Superior temporal gyrus (tissue), 1 donor: ENCODE measurements around the gene ARL17B.
"Not testable (repeated sequence)": the region's sequence is repeated elsewhere in the genome, so short reads cannot be mapped to it uniquely, and the experiment has no call there.

Experiments
- DNase-seq: peaks from one replicate; pipeline ENCODE4 v3.0.0-alpha.2; 2016; ENCODE audit errors: extremely low spot score

ARL17B gene

DNA sequence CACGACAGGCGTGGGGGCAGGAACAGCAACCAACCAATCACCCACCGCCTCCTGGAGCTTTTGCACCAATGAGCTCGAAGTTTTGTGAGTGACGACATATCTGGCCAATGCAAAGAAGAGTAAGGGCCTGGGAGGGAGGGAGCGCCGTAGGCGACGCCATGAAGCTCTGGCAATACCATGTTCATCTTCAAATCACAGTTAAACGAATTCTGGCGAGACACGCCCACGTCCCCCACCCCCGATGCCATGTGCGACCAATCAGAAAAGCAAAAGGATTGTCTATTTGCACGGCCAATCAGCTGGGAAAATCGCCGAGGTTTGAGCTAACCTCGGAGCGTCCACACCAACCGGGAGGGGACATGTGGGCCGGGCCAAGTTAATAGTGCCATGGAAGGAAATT is at the start of gene ARL17B:
ARL17B (minus strand) TSS at position 12 of the 400 bp plus-strand sequence. CDS start 3,369 bp downstream, outside the sequence.
- DNase-seq: not testable (repeated sequence)

DNA sequence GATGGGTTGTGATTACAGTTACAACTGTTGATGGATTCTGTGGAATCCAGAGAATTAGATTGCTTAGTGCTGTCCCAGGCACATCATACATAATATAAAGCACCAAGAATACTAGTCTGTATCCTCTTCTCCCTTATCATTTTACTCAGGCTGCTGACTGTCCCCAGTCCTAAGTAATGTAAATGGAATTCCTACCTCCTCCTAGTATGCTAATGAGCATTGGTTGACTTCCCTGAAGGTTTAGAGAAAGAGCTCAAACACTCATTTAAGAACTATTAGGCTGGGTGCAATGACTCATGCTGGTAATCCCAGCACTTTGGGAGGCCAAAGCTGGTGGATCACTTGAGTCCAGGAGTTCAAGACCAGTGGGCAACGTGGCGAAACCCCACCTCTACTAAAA is 48.3 kb upstream of the ARL17B start:
- not testable (repeated sequence) for DNase-seq

DNA sequence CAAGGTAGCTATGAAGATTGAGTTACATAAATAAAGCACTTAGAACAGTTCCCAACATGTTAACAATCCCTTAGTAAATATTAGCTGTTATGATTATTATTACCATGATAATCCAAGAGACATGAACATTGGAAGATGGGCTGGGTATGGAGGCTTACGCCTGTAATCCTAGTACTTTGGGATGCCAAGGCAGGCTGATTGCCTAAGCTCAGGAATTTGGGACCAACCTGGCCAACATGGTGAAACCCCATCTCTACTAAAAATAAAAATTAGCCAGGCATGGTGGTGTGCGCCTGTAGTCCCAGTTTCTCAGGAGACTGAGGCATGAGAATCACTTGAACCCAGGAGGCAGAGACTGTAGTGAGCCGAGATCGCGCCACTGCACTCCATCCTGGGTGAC is 45.6 kb upstream of the ARL17B start:
- not testable (repeated sequence) for DNase-seq

DNA sequence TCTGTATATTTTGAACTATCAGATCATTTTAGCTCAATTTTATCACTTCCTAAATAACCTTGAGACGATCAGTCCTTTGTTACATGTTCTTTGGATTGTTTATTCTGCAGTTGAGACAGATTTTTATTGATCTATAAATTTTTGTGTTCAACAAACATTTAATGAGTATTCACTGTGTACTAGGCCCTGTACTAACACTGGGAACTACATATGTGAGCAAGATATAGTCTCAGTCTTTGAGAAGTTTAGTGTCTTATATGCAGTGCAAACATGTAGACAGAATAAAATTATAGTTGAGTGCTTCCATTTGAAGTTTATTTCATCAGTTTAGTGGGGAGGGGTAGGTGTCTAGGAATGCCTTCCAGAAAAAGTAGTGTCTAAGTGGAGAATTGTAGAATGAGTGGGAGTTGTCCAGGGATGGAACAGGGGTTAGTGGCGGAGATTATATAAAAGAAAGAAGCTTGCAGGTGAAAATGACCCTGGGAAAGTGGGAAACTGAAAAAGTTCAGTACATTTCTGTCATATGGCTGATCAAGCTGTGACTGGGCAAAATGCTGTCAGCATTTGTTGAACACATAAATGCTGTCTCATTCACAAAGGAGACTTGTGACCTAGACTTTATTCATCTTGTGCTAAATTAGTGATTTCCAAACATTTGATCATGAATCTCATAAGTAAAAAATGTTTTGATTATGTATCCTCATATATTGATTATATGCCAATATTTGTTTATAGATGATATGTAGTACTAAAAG is 39.6 kb upstream of the ARL17B start:
- not testable (repeated sequence) for DNase-seq

DNA sequence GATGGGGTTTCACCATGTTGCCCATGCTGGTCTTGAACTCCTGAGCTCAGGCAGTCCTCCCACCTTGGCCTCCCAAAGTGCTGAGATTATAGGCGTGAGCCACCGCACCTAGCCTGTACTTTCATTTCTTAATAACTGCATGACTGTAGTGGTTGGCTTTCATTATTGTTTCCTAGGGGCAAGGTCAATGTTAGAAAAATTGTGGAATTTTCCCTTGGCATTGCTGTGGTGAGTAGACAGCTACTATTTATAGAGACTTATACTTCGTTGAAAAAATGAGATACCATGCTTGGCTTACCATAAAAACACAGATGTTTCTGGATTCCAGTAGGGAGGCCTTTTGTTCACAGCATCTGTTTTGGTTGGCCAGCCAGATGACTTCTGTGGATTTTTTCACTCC is 39.0 kb upstream of the ARL17B start:
- DNase-seq: not testable (repeated sequence)

DNA sequence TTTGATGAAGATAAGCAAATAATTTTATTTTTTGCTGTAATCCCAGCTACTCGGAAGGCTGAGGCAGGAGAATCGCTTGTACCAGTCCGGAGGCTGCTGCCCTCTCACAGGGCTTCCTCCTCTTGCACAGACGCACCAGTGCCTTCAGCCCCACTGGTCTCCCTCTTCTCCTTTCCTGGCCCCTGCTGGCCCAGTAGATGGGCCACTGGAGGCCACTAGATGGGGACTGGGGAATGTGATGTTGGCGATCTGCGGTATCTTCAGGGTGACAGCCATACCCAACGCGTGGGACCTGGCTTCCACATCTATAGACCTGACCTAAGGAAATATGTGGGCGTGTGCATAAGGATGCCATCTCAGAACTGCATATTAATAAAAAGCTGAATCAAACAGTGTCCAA is 38.4 kb upstream of the ARL17B start:
- not testable (repeated sequence) for DNase-seq

DNA sequence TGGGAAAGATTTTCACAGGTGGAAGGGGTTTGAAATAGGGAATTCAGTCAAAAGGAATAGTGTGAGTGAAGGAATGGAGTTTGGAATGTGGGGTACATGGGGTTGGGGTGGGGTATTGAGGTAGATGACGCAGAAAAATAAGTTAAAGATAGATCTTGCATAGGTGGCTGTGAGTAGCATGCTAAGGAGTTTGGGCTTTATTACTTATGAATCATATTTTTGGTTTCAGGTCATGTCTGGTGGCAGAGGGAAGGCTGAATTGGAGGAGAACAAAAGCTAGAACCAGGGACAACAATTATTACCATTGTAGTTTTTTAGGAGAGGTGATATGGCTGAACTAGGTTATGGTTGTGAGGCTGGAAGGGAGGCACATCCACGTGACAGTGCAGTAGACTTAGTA is 34.7 kb upstream of the ARL17B start:
- not testable (repeated sequence) for DNase-seq

DNA sequence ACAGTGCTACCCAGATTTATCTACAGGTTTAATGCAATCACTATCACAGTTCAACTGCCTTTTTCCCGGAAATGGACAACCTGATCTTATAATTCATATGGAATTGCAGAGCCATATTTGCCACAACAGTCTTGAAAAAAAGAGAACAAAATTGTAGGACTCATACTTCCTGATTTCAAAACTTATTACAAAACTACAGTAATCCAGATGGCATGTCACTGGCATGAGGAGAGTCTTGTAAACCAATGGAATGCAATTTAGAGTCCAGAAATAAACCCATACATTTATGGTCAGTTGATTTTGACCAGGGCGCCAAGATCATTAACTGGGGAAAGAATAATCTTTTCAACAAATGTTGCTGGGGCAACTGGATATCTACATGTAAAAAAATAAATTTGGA is 32.1 kb upstream of the ARL17B start:
- DNase-seq: not testable (repeated sequence)

DNA sequence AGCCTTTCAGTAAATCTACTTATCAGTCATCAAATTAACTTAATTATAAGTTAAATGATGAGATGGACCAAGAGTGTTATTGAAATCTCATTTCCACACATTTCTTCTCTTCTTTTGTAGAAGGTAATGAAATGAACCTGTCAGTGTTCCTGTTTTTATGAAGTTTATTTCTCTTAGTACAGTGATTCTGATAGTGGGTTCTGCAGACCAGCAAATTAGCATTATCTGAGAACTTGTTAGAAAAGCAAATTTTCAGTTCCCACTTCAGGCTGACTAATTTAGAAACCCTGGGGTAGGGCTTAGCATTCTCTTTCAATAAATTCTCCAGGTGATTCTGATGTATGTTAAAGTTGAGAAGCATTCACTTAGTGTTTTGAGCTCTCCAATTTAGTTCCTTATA is 23.9 kb upstream of the ARL17B start:
- DNase-seq: not testable (repeated sequence)

DNA sequence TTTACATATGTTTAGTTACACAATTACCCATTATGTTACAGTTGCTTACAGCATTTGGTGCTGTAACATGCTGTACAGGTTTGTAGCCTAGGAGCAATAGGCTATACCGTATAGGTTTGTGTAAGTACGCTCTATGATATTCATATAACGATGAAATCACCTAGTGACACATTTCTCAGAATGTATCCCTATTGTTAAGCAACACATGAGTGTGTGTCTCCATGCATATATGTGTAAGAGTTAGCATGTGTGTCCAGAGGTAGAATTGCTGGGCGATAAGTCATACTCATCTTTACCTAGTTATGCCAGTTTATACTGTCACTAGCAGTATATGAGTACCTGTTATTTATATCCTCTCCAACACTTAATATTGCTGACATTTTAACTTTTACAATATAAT is 21.6 kb upstream of the ARL17B start:
- not testable (repeated sequence) for DNase-seq

DNA sequence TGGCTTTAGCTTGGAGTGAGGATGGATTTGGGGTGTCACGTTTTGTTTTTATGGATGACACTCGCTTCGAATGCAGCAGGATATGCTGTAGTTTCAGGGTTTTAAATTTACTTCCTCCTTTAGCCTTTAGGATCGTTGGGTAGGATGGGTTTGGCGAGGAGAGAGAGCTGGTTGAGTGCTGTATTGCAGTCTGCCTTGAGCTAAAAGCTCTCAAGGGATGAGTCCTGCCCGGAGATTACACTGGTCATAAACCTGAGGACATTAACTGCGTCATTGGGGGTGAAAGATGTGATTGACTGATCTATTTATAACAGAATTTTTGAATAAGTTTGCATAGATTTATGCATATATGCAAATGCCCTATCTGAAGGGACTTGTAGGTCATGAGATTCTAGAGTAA is 11.9 kb upstream of the ARL17B start:
- not testable (repeated sequence) for DNase-seq

DNA sequence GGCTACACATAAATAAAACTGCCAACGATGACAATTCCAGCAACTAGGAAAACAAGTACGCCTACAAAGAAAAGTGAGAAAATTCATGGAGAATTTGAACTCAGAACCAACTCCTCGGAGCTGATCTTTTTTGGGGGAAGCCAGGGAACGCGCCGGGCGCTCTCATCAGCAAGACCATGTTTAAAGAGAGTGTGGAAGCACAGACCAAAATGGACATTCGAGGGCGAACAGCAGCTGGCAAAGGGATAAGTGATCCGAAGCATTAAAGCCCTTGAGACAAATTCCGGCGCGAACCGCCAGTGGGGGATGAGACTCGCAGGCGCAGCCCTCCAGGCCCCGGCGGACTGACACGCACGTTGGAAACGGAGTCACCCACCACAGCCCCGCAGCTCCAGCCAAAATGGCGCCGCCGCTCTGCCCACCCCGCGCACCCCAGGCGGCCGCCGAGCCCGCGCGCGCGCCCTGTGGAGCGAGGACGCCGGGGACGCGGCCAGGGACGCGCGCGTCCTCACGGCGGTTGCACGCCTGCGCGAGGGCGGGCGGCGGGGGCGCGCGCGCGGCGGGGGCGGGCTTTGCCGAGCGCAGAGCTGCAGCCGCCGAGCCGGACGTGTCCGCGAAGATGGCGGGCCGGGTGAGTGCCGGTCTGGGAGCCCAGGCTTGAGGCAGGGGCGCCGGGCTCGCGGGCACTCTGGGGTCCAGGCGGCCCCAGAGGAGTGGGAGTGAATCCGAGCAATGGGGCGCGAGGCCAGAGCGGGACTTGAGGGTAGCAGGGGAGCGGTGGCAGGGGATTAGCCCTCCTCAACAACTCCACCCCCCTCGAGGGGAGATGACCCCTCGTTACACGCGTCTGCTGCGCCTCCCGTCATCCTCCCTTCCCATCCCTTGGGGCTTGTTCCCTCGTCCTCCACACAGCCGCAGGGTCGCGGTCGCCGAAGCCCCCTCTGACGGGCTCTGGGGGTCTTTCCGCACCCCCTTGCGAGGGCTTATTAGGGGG is 11.0 kb upstream of the ARL17B start:
- DNase-seq: not testable (repeated sequence)

DNA sequence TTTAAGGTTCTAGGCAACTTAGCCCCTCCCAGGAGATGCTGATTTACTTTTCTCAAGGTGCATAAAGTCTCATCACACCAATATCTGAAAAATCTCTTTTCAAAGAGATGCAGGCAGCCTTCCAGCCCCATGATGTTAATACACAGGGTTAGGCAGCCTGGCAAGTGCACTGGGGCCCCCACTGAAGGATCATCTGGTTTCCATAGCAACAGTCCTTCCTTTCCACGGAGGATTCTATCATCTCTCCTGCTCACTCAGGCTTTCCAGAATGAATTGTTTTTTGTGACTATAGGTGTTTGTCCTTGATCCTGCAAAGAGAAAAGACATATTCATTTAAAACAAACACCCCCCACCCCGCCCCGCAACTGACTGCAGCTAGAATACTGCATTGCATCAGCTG is 6.0 kb upstream of the ARL17B start:
- DNase-seq: not testable (repeated sequence)

DNA sequence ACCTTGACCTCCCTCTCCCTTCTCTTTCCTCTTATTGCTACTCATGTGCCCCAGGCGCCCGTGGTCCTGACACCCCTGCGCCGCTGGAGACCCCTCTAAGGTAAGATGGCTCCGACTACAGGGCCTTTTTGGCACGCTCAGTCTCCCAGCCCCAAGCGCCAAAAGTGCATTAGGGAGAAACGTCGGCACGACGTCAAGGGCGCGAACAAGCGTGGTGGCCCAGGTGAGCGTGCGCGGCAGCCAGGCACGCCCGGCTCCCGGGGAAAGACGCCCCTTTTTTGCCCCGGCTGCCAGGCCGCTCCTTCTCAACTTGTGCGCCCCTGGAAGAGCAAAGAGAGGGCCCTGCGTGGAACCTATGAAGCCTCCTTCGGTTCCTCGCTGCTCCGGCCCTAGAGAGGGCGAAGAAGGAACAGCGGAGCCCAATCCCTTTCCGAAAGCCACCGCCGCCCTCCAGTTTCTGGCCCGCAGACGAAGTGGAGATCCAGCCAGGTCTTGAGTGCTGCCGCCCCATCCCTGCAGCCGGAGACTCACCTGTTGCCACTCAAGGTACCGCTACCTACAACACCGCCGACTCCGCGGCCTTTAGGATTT is 326 bp downstream of the ARL17B start:
- DNase-seq: not testable (repeated sequence)

DNA sequence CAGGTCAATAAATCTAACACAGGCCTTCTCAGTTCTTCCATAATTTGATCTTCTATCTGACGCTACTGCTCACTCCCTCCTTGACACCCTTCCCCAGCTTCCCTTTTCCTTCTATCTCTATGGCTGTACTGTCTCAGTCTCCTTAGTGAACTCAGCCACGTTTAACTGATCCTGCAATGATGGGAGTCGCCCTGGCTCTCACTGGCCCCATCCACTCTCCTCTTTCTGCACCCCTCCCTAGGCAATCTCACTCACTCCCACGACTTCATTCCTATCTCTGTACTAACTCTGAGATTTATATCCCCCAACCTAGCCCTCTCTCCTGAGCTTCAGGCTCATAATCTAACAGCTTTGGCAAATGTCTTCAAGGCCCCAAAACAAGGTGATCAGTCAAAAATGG is 7.7 kb downstream of the ARL17B start:
- DNase-seq: not testable (repeated sequence)

DNA sequence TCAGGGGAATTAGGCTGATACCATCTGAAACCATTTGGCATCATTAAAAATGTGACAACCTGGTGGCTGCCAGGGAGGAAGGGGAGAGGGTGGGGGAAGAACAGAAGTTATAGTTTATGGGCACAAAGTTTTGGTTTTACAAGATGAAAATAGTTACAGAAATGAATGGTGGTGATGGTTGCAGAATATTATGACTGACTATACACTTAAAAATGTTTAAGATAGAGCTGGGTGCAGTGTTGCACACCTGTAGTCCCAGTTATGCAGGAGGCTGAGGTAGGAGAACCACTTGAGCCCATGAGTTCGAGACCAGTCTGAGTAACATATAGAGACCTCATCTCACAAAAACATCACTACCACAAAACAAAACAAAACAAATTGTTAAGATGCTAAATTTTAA is 12.5 kb downstream of the ARL17B start:
- DNase-seq: not testable (repeated sequence)

DNA sequence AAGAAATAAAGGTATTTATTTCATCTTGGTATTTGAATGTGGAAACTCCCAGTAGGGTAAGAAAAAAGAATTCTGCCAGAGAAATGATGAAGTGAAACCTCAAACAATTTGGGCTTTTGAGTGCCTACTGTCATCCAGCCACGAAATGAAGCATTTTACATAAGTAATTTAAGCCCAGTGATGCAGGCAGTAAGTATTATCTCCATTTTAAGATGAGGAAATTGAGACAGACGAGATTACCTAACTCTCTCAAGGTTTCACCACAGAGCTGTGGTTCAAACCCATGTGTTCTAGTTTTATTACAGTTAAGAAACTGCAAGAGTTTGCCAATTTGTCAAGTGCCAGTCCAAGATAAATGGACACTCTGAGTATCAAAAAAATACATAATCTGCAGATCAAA is 13.2 kb downstream of the ARL17B start:
- DNase-seq: not testable (repeated sequence)

DNA sequence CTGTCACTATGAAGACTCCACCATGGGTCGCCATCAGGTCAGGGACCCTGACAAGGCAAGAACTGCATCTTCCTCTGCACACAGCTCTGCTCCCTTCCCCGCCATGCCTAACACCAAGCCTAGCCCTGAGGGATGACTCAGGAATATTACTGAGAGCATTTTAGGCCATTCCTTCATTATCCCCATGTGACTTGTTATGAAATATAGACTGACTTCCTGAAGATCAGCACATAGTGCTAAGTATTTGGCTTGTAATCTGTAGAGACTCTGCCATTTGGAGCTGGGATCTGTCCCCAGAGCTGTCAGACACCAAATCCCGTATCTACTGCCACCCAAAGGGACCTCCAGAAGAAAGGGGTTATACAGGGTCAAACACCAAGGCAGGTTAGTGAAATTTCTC is 19.4 kb downstream of the ARL17B start:
- DNase-seq: not testable (repeated sequence)

DNA sequence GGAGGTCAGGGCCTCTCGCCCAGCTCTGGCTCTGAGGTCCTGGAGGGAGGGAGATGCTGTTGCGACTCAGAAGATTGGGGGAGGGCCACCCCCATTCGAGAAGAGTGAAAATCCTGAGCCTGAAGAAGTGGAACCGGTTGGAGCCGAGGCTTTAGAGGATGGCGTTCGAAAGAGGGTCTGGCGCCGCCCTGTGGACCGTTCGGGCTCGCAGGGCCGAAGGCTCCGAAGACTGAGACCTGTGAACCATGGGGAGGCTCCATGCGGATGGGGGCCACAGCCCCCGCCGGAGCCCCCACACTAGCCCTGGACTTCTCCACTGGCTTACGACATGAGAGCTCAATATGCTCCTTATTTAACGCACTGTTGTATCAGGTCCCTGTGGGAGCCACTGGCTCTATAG is 20.3 kb downstream of the ARL17B start:
- DNase-seq: not testable (repeated sequence)

DNA sequence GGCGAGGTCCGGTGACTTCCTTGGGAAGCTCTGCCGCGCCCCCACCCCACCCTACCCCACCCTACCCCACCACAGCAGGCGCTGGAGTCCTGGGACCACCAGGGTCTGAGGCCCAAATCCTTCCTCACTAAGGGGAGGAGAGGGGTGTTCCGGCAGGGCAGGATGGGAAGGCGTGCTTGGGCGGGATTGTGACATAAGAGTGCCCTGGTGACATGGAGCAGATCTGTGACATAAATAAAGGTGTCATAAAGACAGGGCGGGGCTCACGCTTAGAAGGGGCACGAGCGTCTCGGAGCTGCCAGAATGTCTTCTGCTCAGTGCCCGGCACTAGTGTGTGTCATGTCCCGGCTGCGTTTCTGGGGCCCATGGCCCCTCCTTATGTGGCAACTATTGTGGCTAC is 66.7 kb downstream of the ARL17B start, which contains the start of gene LRRC37A:
LRRC37A (plus strand) TSS at position 301 of the 400 bp plus-strand sequence; CDS start at position 304, 3 bp downstream.
- DNase-seq: not testable (repeated sequence)

DNA sequence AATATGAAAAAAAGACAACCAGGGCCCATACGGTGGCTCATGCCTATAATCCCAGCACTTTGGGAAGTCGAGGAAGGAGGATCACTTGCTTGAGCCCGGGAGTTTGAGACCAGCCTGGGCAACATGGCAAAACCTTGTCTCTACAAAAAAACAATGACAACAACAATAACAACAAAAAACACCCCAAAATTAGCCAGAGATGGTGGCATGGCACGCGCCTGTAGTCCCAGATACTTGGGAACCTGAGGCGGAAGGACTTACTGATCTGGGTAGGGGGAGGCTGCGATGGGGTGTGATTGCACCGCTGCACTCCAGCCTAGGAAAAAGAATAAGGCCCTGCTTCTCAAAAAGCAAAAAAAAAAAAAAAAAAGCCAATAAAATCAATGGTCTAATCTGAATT is 69.9 kb downstream of the ARL17B start:
- DNase-seq: not testable (repeated sequence)
